GM10266 (cell line): ENCODE results near the gene PLPP6.

Experiments
- DNase-seq: peaks from one replicate; pipeline ENCODE4 v3.0.0; 2012; ENCODE audit errors: extremely low spot score
- TF ChIP-seq, protein P1 (sequence below): IDR thresholded peaks from 2 replicates; pipeline ENCODE4 v1.5.1; 2012; ENCODE audit warnings: mild to moderate bottlenecking, low read depth; ENCODE audit not compliant: control insufficient read depth, insufficient read depth; ENCODE audit errors: missing control alignments

Gene PLPP6

DNA sequence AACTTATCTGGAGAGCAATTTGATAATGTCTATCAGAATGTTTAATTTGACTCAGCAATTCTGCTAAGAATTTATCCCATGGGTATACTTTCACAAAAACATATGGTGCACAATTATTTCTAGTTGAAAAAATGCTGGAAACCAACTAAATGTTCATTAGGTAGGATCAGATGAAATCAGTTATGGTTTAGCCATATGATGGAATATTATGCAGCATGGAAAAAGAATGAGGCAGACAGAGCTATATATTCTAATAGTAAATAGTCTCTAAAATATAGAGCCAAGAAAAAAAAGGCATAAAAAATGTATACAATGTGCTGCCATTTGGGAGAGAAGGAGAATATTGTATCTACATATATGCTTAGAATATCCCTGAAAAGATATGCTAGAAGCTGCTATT, 7.8 kb downstream of the PLPP6 start:
- no peak for DNase-seq
- TF ChIP-seq, protein P1, sequence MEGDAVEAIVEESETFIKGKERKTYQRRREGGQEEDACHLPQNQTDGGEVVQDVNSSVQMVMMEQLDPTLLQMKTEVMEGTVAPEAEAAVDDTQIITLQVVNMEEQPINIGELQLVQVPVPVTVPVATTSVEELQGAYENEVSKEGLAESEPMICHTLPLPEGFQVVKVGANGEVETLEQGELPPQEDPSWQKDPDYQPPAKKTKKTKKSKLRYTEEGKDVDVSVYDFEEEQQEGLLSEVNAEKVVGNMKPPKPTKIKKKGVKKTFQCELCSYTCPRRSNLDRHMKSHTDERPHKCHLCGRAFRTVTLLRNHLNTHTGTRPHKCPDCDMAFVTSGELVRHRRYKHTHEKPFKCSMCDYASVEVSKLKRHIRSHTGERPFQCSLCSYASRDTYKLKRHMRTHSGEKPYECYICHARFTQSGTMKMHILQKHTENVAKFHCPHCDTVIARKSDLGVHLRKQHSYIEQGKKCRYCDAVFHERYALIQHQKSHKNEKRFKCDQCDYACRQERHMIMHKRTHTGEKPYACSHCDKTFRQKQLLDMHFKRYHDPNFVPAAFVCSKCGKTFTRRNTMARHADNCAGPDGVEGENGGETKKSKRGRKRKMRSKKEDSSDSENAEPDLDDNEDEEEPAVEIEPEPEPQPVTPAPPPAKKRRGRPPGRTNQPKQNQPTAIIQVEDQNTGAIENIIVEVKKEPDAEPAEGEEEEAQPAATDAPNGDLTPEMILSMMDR, result no peak

GRCh38 chr9:4670591-4670990, 8.5 kb downstream of the PLPP6 start:
- no peak for DNase-seq
- TF ChIP-seq, protein P1, result no peak

DNA sequence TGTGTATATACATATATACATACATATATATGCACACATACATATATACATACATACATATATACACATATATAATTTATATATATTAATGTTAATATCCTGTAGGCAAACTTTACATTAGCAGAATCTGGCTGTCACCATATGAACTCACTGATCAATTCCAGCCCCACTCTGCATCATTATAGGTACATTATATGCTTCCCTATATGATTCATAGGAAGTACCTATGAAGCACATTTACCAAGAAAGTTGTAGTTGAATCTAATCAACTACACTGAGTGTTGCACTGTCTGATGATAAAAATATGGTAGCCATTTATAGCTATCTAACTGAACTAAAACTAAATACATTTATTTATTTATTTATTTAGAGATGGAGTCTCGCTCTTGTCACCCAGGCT, 9.6 kb downstream of the PLPP6 start:
- no peak for DNase-seq
- TF ChIP-seq, protein P1, result no peak

GRCh38 chr9:4674783-4675182, 12.7 kb downstream of the PLPP6 start:
- no peak for DNase-seq
- TF ChIP-seq, protein P1, result no peak

DNA sequence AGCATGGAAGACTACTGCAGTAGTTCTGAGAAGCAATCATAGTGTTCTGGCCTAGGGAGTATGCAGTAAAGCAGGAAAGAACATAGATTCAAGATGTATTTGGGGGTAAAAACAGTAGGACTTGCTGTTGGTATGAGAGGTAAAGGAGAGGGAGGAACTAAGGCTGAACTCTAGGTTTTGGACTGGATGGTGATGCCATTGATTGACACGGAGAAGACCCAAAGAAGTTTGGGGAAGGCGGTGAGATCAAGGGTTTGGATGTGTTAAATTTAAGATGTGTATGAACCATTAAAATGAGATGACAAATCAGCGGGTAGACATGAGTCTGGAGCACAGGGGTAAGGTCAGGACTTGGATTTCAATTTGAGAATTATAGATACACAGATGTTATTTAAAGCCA, 15.3 kb downstream of the PLPP6 start:
- no peak for DNase-seq
- TF ChIP-seq, protein P1, result no peak

- peak; percentile 22 for DNase-seq
- TF ChIP-seq, protein P1, result no peak
Measured at GRCh38 chr9:4678679-4679267, 16.7 kb downstream of the PLPP6 start.

DNA sequence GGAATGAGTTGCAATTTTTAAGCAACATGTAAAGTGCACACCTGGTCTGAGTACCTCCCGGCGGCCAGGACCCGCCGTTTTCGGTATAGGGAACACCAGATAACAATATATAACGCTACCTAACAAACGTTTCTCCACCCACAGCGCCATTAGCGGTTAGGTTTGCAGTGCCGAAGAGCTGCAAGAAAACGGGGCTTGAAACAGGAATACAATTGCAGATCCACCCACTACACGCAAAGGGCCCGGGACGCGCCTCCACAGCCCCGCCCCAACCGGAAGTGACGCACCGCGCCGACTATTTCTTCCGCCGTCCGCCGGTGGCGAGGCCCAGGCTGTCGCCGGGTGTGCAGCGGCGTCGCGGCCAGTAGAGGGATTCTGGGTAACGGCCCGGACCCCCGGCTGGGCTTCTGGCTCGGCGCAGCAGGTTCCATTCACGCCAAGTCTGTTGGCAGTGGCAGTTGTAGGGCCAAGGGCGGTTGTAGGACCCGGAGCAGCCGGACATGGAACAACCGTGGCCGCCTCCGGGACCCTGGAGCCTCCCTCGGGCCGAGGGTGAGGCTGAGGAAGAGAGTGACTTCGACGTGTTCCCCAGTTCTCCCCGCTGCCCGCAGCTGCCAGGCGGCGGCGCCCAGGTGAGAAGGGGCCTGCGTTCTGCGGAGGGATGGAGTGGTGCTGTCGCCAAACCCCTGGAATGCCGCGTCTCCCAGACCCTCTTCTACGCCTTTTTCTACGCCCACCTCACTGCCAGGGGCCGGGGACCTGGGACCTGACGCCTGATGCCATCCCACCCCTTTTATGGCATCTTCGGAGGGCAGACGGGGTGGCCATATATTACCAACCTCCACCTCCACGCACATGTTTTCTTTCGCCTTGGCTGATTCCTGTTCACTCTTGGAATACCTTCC, 17.4 kb downstream of the PLPP6 start, which contains the start of gene CDC37L1:
TSS of gene CDC37L1 (plus strand) at position 302 of the 905 bp plus-strand sequence. CDS start at position 501, 199 bp downstream.
- TF ChIP-seq, protein P1, result peak; percentile 40
- peak; percentile 90 for DNase-seq
